ENCODE measurements around the gene BBLN.

BBLN gene

GRCh38 chr9:128114326-128115186, 45.5 kb upstream of the BBLN start:
- no peaks in the 10 kb centered on the region for H4K20me1 ChIP-seq (ENCODE audit: insufficient read depth, low read length)
- H3K27ac ChIP-seq (ENCODE audit: low read length), result no peak overlapping the region

DNA sequence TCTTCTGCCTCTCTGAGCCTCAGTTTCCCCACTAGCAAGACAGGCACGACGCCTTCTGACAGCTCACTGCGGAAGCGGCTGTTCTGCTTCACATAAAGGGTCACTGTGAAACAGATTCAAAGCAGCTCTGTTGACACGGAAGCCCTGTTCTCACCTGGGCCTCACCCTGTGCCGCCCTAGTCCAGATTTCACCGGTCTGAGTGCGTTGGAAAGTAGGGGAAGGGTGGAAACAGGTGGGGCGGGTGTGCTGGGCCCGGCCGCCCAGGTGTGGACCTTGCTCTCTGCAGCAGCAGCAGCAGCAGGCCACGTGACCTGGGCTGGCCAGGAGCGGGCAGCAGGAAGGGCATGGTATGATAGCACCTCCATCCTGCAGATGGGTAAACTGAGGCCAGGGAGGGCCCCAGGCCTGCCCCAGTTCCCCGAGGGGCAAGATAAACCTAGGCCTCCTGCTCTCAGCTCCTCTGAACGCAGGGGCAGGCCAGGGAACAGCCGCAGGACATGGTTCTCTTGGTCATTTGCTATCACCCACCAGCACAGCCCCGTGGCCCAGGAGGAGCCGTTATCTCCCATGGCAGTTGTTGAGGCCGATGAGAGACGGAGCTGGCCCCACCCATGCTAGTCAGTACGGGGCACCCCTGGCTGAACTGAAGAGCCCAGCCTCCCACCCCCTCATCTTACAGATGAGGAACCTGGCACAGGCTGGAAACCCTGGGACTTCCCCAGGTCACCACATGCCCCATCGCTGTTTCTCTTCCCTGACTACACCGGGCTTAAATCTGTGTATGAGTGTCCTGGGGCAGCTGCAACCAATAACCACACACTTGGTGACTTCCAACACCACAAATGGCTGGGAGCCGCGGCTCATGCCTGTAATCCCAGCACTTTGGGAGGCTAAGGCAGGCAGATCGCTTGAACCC, 44.6 kb upstream of the BBLN start:
- H2AFZ ChIP-seq (ENCODE audit: low read length), result no peak overlapping the region
- H3K27ac ChIP-seq (ENCODE audit: low read length), result no peak overlapping the region
- H3K79me2 ChIP-seq (ENCODE audit: low read length), result no peaks in the 10 kb centered on the region
- H3K36me3 ChIP-seq (replicated peaks; ENCODE audit: insufficient read depth, low read length), result no peaks in the 10 kb centered on the region
- H3K4me1 ChIP-seq (ENCODE audit: low read length), result no peaks in the 10 kb centered on the region
- H3K4me2 ChIP-seq (ENCODE audit: low read depth, low read length), result no peak overlapping the region
- H3K27me3 ChIP-seq (replicated peaks; ENCODE audit: insufficient read depth, low read length), result no peaks in the 10 kb centered on the region
- no peak overlapping the region for H3K9ac ChIP-seq (ENCODE audit: low read length)
- no peaks in the 10 kb centered on the region for H4K20me1 ChIP-seq (ENCODE audit: insufficient read depth, low read length)
- no peak for DNase-seq
- no peak for TF ChIP-seq EZH2phosphoT487 (IDR thresholded peaks at IDR 0.05; ENCODE audit: low read length)
- TF ChIP-seq CTCF (IDR thresholded peaks at IDR 0.05; ENCODE audit: low read length), result no peak
- no peak for TF ChIP-seq EZH2 (optimal IDR thresholded peaks at IDR 0.05; ENCODE audit: low read depth, low read length)
- no peaks in the 10 kb centered on the region for H3K9me3 ChIP-seq (replicated peaks; ENCODE audit: insufficient read depth, low read length)
- H3K4me3 ChIP-seq (ENCODE audit: low read length), result no peak overlapping the region
- no peaks in the 10 kb centered on the region for H3K9me2 ChIP-seq (replicated peaks; ENCODE audit: insufficient read depth, low read length)
- H3F3A ChIP-seq (ENCODE audit: insufficient read depth, low read length), result no peaks in the 10 kb centered on the region

More at GRCh38 chr9:128114326-128115186, 45.5 kb upstream of the BBLN start:
- TF ChIP-seq EZH2 (optimal IDR thresholded peaks at IDR 0.05; ENCODE audit: low read depth, low read length) (no peak), CTCF (IDR thresholded peaks at IDR 0.05; ENCODE audit: low read length) (no peak), EZH2phosphoT487 (IDR thresholded peaks at IDR 0.05; ENCODE audit: low read length) (no peak)
- Histone ChIP-seq H3K79me2 (ENCODE audit: low read length) (no peaks in the 10 kb centered on the region), H3K4me2 (ENCODE audit: low read depth, low read length) (no peak overlapping the region), H3K9me3 (replicated peaks; ENCODE audit: insufficient read depth, low read length) (no peaks in the 10 kb centered on the region), H3K9me2 (replicated peaks; ENCODE audit: insufficient read depth, low read length) (no peaks in the 10 kb centered on the region), H3K27me3 (replicated peaks; ENCODE audit: insufficient read depth, low read length) (no peaks in the 10 kb centered on the region), H3F3A (ENCODE audit: insufficient read depth, low read length) (peaks cover 2% of the 10 kb centered on the region; the same call in 1 of the 2 replicates), H3K9ac (ENCODE audit: low read length) (no peak overlapping the region), H3K4me3 (ENCODE audit: low read length) (no peak overlapping the region), H3K4me1 (ENCODE audit: low read length) (no peaks in the 10 kb centered on the region), H2AFZ (ENCODE audit: low read length) (no peak overlapping the region), H3K36me3 (replicated peaks; ENCODE audit: insufficient read depth, low read length) (no peaks in the 10 kb centered on the region)
- DNase-seq, result no peak

DNA sequence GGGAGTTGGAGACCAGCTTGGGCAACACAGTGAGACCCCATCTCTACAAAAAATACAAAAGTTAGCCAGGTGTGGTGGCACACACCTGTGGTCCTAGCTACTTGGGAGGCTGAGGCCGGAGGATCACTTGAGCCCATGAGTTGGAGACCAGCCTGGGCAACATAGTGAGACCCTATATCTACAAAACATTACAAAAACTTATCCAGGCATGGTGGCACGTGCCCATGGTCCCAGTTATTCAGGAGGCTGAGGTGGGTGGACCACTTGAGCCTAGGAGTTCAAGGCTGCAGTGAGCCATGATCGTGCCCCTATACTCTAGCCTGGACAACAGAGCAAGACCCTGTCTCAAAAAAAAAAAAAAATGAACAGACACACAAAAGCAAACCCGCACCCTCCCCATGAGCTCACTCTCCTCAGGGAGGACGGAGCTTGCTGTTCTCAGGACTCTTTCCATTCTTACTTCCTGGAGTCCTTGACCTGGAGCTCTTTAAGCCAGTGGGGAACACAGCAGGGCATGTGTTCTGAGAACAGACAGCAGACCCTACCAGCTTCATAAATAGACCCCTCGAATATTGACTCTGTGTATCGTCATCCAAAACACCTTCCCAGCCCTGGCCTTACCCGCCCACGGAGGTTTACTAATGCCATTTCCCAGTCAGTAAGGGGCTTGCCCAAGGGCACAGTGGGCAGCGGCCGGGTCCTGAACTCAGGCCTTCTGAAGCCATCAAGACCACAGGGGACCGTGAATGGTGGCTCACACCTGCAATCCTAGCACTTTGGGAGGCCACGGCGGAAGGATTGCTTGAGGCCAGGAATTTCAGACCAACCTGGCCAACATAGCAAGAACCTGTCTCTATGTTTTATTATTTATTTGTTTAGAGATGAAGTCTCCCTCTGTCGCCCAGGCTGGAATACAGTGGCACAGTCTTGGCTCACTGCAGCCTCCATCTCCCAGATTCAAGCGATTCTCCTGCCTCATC, 43.7 kb upstream of the BBLN start:
- Histone ChIP-seq H4K20me1 (ENCODE audit: insufficient read depth, low read length) (no peaks in the 10 kb centered on the region), H2AFZ (ENCODE audit: low read length) (no peak overlapping the region), H3K9me3 (replicated peaks; ENCODE audit: insufficient read depth, low read length) (no peaks in the 10 kb centered on the region), H3K9me2 (replicated peaks; ENCODE audit: insufficient read depth, low read length) (no peaks in the 10 kb centered on the region), H3K27ac (ENCODE audit: low read length) (no peak overlapping the region), H3K4me2 (ENCODE audit: low read depth, low read length) (no peak overlapping the region), H3K36me3 (replicated peaks; ENCODE audit: insufficient read depth, low read length) (no peaks in the 10 kb centered on the region), H3K79me2 (ENCODE audit: low read length) (no peaks in the 10 kb centered on the region), H3K4me3 (ENCODE audit: low read length) (no peak overlapping the region), H3K27me3 (replicated peaks; ENCODE audit: insufficient read depth, low read length) (no peaks in the 10 kb centered on the region), H3K4me1 (ENCODE audit: low read length) (no peaks in the 10 kb centered on the region), H3F3A (ENCODE audit: insufficient read depth, low read length) (no peaks in the 10 kb centered on the region), H3K9ac (ENCODE audit: low read length) (no peak overlapping the region)
- TF ChIP-seq EZH2 (optimal IDR thresholded peaks at IDR 0.05; ENCODE audit: low read depth, low read length) (no peak), EZH2phosphoT487 (IDR thresholded peaks at IDR 0.05; ENCODE audit: low read length) (no peak), CTCF (IDR thresholded peaks at IDR 0.05; ENCODE audit: low read length) (no peak)
- no peak for DNase-seq

Measured in MM.1S (cell line).